Stimulated activated CD8-positive, alpha-beta memory T cell treated with anti-CD3 and anti-CD28 coated beads, Interleukin-12 subunit alpha, Interleukin-12 subunit beta, amount 100 ng/mL, for 24 hours (primary cell): ENCODE results near the gene GET3.
"Not testable (repeated sequence)": the region's sequence is repeated elsewhere in the genome, so short reads cannot be mapped to it uniquely, and the experiment has no call there.

ENCODE experiments used
- DNase-seq: peaks from one replicate; pipeline ENCODE4 v3.0.0-alpha.2; 2020; ENCODE audit errors: extremely low read depth

GET3 gene

GRCh38 chr19:12736995-12737834 lies at the start of gene GET3:
Gene GET3, plus strand, starts transcription at chr19:12737497. Its CDS starts 9 bp downstream, at chr19:12737506.
- peak; percentile 58 for DNase-seq

GRCh38 chr19:12689012-12689411 lies 48.3 kb upstream of the GET3 start:
- DNase-seq: no peak

- DNase-seq: no peak
These were observed 47.6 kb upstream of the GET3 start for GRCh38 chr19:12689581-12690216.

GRCh38 chr19:12692960-12693359 lies 44.3 kb upstream of the GET3 start:
- DNase-seq: no peak

- no peak for DNase-seq
These were observed 42.7 kb upstream of the GET3 start for GRCh38 chr19:12694641-12695040.

GRCh38 chr19:12695096-12695495 lies 42.2 kb upstream of the GET3 start:
- DNase-seq: no peak

GRCh38 chr19:12695514-12695913 lies 41.8 kb upstream of the GET3 start:
- no peak for DNase-seq

GRCh38 chr19:12695997-12696365 lies 41.3 kb upstream of the GET3 start:
- no peak for DNase-seq

- peak; percentile 92 for DNase-seq
These were observed 40.6 kb upstream of the GET3 start, which contains the start of gene FBXW9 for GRCh38 chr19:12696366-12697335. Gene FBXW9, minus strand, starts transcription at chr19:12696631. Its CDS starts 50 bp downstream, at chr19:12696581.

- DNase-seq: not testable (repeated sequence)
These were observed 39.9 kb upstream of the GET3 start for GRCh38 chr19:12697425-12697824.

GRCh38 chr19:12698138-12698537 lies 39.2 kb upstream of the GET3 start:
- no peak for DNase-seq

GRCh38 chr19:12701596-12702282 lies 35.6 kb upstream of the GET3 start:
- no peak for DNase-seq

GRCh38 chr19:12703046-12703445 lies 34.3 kb upstream of the GET3 start:
- DNase-seq: no peak

- DNase-seq: no peak
These were observed 32.1 kb upstream of the GET3 start for GRCh38 chr19:12705169-12705568.

GRCh38 chr19:12705654-12706331 lies 31.5 kb upstream of the GET3 start:
- no peak for DNase-seq

GRCh38 chr19:12706332-12706718 lies 31.0 kb upstream of the GET3 start:
- no peak for DNase-seq

GRCh38 chr19:12708641-12709040 lies 28.7 kb upstream of the GET3 start:
- DNase-seq: no peak

- no peak for DNase-seq
These were observed 26.1 kb upstream of the GET3 start for GRCh38 chr19:12711187-12711586.

- DNase-seq: not testable (repeated sequence)
These were observed 25.2 kb upstream of the GET3 start for GRCh38 chr19:12712077-12712476.

GRCh38 chr19:12713304-12713703 lies 24.0 kb upstream of the GET3 start:
- not testable (repeated sequence) for DNase-seq

GRCh38 chr19:12715102-12715501 lies 22.2 kb upstream of the GET3 start:
- no peak for DNase-seq
